ENCODE measurements around the gene FOXP1.

The FOXP1 gene

DNA sequence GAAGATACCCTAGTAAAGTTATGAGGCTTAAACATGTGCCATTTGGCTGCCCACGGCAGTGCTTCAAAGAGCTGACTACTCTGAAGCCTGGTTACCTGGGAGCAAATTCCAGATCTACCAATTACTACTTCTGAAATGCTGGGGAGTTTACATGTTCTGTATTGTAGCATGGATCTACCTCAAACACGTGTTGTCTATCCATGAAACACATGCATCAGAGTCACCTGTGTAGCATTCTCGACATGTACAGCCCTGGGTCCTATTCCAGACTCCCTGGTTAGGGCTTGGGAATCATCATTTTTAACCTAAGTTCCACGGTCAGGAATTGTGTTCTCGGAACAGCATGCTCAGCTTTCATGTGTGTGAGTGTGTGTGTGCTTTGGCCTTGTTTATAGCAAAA, 671.8 kb downstream of the FOXP1 start:
- no peak for ATAC-seq
- H3K4me3 Mint-ChIP-seq = no peak overlapping the region

DNA sequence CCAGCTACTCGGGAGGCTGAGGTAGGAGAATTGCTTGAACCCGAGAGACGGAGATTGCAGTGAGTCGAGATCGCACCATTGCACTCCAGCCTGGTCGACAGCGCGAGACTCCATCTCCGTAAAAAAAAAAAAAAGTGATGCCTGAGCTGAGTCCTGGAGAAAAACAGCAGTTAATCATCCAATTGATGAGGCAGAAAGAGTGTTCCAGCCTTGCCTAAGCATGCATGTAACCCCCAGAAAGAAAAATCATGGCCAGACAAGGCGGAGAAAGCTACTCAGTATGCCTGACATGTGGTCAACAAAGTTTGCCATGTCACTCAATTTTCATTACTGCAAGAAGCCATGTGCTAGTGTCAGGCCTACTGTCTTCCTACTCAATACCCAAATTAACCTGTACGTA, 678.0 kb downstream of the FOXP1 start:
- Mint-ChIP-seq H3K27ac (no peak overlapping the region), H3K9me3 (no peaks in the 10 kb centered on the region), H3K4me1 (no peaks in the 10 kb centered on the region), H3K4me3 (no peak overlapping the region), H3K36me3 (no peaks in the 10 kb centered on the region), H3K27me3 (peaks cover 15% of the 10 kb centered on the region)
- no peak for ATAC-seq

More for the DNA sequence above, 671.8 kb downstream of the FOXP1 start:
- Mint-ChIP-seq H3K4me1 (no peaks in the 10 kb centered on the region), H3K9me3 (no peaks in the 10 kb centered on the region), H3K27me3 (peaks cover 32% of the 10 kb centered on the region), H3K27ac (no peak overlapping the region), H3K36me3 (no peaks in the 10 kb centered on the region)

Data from stimulated activated memory B cell treated with anti-CD40 and anti-IgM and Interleukin-4, amounts not matched to agents 10 μg/mL and 1 μg/mL and 100 μg/mL, for 72 hours (primary cell).